ENCODE data around the gene RFX6. TPM values are rescaled to one million over a fixed set of nuclear protein-coding genes. Genes with fewer than 3 reads are reported as not detected.

The RFX6 gene
- total RNA-seq, 1 donor from 2014 or later, result not detected

GRCh38 chr6:116836606-116837342 is 40.3 kb upstream of the RFX6 start:
- H3K4me3 ChIP-seq (ENCODE audit: insufficient read depth, low read depth, low read length), result no peak overlapping the region
- H3K36me3 ChIP-seq (ENCODE audit: insufficient read depth, low read length), result no peaks in the 10 kb centered on the region
- no peaks in the 10 kb centered on the region for H3K4me1 ChIP-seq (ENCODE audit: insufficient read depth, low read length)
- no peaks in the 10 kb centered on the region for H3K9me3 ChIP-seq (ENCODE audit: insufficient read depth, low read depth, low read length)
- H3K27ac Mint-ChIP-seq (ENCODE audit: unreplicated experiment), result no peak overlapping the region
- no peak overlapping the region for H3K9ac ChIP-seq (ENCODE audit: low read length)
- no peak overlapping the region for H3K4me2 ChIP-seq (ENCODE audit: low read length)
- no peaks in the 10 kb centered on the region for H3K36me3 Mint-ChIP-seq (ENCODE audit: low read depth, unreplicated experiment)
- DNase-seq (ENCODE audit: low read depth) (no peak), FAIRE-seq (no peak)
- H4K20me1 ChIP-seq (ENCODE audit: insufficient read depth, low read length), result no peaks in the 10 kb centered on the region
- H3K27ac ChIP-seq (ENCODE audit: low read depth, low read length), result no peak overlapping the region
- peaks cover 11% of the 10 kb centered on the region for H3K4me1 Mint-ChIP-seq (ENCODE audit: low read depth, unreplicated experiment)
- no peak overlapping the region for H2AFZ ChIP-seq (ENCODE audit: low read depth, low read length)
- no peaks in the 10 kb centered on the region for H3K79me2 ChIP-seq (ENCODE audit: insufficient read depth, low read length)
- H3K27me3 ChIP-seq (ENCODE audit: insufficient read depth, low read length), result no peaks in the 10 kb centered on the region
- peaks cover 2% of the 10 kb centered on the region for H3K9me3 Mint-ChIP-seq (ENCODE audit: unreplicated experiment)
- TF ChIP-seq EZH2 (IDR thresholded peaks at IDR 0.05; ENCODE audit: insufficient read depth, low read length) (no peak), CTCF (IDR thresholded peaks at IDR 0.05; ENCODE audit: insufficient read depth, low read depth, low read length) (no peak)
- H3K4me3 Mint-ChIP-seq (ENCODE audit: unreplicated experiment), result no peak overlapping the region
- no peaks in the 10 kb centered on the region for H3K27me3 Mint-ChIP-seq (ENCODE audit: low read depth, unreplicated experiment)

- peaks cover 11% of the 10 kb centered on the region for H3K4me1 Mint-ChIP-seq (ENCODE audit: low read depth, unreplicated experiment)
- TF ChIP-seq CTCF (IDR thresholded peaks at IDR 0.05; ENCODE audit: insufficient read depth, low read depth, low read length) (no peak), EZH2 (IDR thresholded peaks at IDR 0.05; ENCODE audit: insufficient read depth, low read length) (no peak)
- Histone ChIP-seq H3K27ac (ENCODE audit: low read depth, low read length) (no peak overlapping the region), H4K20me1 (ENCODE audit: insufficient read depth, low read length) (no peaks in the 10 kb centered on the region), H3K36me3 (ENCODE audit: insufficient read depth, low read length) (no peaks in the 10 kb centered on the region), H3K79me2 (ENCODE audit: insufficient read depth, low read length) (no peaks in the 10 kb centered on the region), H3K4me1 (ENCODE audit: insufficient read depth, low read length) (no peaks in the 10 kb centered on the region), H3K27me3 (ENCODE audit: insufficient read depth, low read length) (no peaks in the 10 kb centered on the region), H3K4me3 (ENCODE audit: insufficient read depth, low read depth, low read length) (no peak overlapping the region), H3K9ac (ENCODE audit: low read length) (no peak overlapping the region), H3K4me2 (ENCODE audit: low read length) (no peak overlapping the region), H2AFZ (ENCODE audit: low read depth, low read length) (no peak overlapping the region), H3K9me3 (ENCODE audit: insufficient read depth, low read depth, low read length) (no peaks in the 10 kb centered on the region)
- no peaks in the 10 kb centered on the region for H3K9me3 Mint-ChIP-seq (ENCODE audit: unreplicated experiment)
- H3K36me3 Mint-ChIP-seq (ENCODE audit: low read depth, unreplicated experiment), result no peaks in the 10 kb centered on the region
- no peaks in the 10 kb centered on the region for H3K27me3 Mint-ChIP-seq (ENCODE audit: low read depth, unreplicated experiment)
- no peak overlapping the region for H3K27ac Mint-ChIP-seq (ENCODE audit: unreplicated experiment)
- DNase-seq (ENCODE audit: low read depth), result peak; percentile 66
- no peak for FAIRE-seq
- H3K4me3 Mint-ChIP-seq (ENCODE audit: unreplicated experiment), result no peak overlapping the region
These were observed 37.0 kb upstream of the RFX6 start for GRCh38 chr6:116840091-116840490.

GRCh38 chr6:116842459-116842858 is 34.6 kb upstream of the RFX6 start:
- Histone ChIP-seq H3K9me3 (ENCODE audit: insufficient read depth, low read depth, low read length) (no peaks in the 10 kb centered on the region), H3K9ac (ENCODE audit: low read length) (no peak overlapping the region), H3K27ac (ENCODE audit: low read depth, low read length) (no peak overlapping the region), H4K20me1 (ENCODE audit: insufficient read depth, low read length) (no peaks in the 10 kb centered on the region), H3K4me2 (ENCODE audit: low read length) (no peak overlapping the region), H3K27me3 (ENCODE audit: insufficient read depth, low read length) (no peaks in the 10 kb centered on the region), H3K4me1 (ENCODE audit: insufficient read depth, low read length) (no peaks in the 10 kb centered on the region), H3K79me2 (ENCODE audit: insufficient read depth, low read length) (no peaks in the 10 kb centered on the region), H2AFZ (ENCODE audit: low read depth, low read length) (no peak overlapping the region), H3K36me3 (ENCODE audit: insufficient read depth, low read length) (no peaks in the 10 kb centered on the region), H3K4me3 (ENCODE audit: insufficient read depth, low read depth, low read length) (no peak overlapping the region)
- H3K27ac Mint-ChIP-seq (ENCODE audit: unreplicated experiment), result no peak overlapping the region
- FAIRE-seq (no peak), DNase-seq (ENCODE audit: low read depth) (no peak)
- peaks cover 11% of the 10 kb centered on the region for H3K4me1 Mint-ChIP-seq (ENCODE audit: low read depth, unreplicated experiment)
- no peak for TF ChIP-seq CTCF (IDR thresholded peaks at IDR 0.05; ENCODE audit: insufficient read depth, low read depth, low read length)
- no peak for TF ChIP-seq EZH2 (IDR thresholded peaks at IDR 0.05; ENCODE audit: insufficient read depth, low read length)
- H3K4me3 Mint-ChIP-seq (ENCODE audit: unreplicated experiment), result no peak overlapping the region
- H3K36me3 Mint-ChIP-seq (ENCODE audit: low read depth, unreplicated experiment), result no peaks in the 10 kb centered on the region
- H3K9me3 Mint-ChIP-seq (ENCODE audit: unreplicated experiment), result no peaks in the 10 kb centered on the region
- no peaks in the 10 kb centered on the region for H3K27me3 Mint-ChIP-seq (ENCODE audit: low read depth, unreplicated experiment)
